GM18909 (cell line): ENCODE results near the gene ARSA.
"Not testable (repeated sequence)": the region's sequence is repeated elsewhere in the genome, so short reads cannot be mapped to it uniquely, and the experiment has no call there.

Experiments
- ATAC-seq: cut with Tn5 transposase; IDR thresholded peaks from one replicate; pipeline ENCODE4 v1.9.1; 2021; ENCODE audit warnings: mild to moderate bottlenecking; ENCODE audit not compliant: unreplicated experiment, poor library complexity

ARSA gene

DNA sequence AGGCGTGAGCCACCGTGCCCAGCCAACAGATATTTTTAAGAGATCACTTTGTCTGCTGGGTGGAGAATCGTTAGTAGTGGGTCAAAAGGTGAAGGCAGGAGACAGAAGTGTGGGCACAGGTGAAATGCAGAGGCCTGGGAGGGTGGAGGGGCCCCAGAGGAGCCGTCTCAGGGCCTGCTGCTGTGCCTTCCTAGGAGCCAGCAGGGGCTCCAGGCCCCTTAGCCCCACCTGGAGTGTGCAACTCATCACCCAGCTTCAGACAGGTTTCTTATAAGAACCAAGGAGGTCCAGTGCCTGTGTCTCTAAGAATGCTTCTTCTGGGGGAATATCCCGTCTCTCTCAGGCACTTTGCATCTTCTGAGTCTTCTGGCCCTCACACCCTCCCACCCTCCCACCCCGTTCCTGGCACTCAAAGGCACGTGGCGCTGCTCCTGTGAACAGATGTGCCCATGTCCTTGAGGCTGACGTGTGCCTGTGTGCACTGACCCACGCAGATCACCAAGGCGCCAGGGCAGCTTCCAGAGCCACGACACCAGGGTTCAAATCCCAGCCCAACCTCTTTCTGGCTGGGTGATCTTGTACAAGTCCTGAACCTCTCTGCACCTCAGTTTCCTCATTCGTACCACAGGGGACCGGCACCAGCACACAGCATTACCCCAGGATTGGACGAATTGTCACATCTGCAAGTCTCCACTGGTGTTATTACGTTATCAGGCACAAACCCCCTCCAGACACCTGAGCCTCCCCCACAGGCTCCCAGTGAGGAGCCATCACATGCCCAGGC lies 3.4 kb downstream of the ARSA start:
- no peak for ATAC-seq

DNA sequence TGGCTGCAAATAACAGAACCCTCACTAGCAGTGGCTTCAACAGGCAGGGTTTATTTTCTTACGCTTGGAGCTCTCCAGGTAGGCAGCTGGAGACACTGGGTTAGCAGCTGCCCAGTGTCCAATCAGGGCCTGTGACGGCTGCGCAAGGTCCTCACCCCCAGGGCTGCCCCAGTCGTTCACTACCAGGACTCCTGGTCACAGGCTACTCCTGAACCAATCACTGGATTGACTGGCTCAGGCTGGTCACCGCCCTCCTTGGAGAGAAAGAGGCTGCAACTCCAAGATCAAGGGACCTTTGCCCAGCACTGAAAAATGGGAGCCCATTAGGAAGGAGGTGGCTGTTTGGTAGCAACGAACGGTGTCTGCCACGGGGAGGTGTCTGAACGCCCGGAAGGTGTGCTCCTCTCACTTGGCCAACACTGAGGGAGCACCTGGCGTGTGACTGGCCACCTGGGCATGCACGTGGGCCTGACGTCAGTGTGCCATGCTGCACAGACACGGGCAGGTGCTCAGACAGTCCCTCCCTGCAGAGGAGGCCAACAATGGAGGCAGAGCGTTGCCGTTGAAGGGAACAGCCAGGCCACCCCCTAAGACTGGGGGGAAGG lies 5.1 kb downstream of the ARSA start:
- no peak for ATAC-seq

DNA sequence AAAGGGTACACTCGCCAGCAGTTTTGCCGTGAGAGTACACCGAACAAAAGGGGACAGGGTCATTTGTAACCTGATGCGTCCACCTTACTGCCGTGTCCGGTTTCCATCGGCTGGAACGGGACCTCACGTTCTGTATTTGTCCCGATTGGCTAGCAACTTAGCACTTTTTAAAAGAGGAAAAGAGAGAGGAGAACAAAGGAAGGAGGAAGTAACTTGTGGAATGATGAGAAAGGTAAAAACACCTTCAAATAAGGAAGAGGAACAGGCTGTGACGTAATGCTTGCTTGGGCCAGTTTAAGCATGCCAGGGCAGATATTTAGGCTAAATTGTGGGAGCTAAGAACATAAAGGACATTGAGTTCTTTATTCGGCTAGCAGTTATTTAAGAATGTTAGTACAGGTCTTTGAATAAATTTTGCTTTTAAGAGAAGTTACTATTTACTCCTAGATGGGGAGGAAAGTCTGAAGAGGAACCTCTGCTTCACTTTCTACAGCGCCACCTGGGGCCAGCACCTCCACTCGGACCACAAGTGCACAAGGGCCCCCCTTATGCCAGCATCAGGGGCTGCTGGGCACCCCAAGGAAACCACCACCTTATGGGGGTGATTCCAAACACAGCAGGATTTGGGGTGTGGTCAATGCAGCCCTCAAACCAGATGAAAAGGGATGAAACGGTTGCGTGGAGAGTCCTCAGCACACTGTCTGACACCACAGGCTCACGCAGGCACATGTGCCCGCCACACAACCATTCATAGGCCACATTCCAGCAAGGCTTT lies 5.8 kb downstream of the ARSA start:
- no peak for ATAC-seq

DNA sequence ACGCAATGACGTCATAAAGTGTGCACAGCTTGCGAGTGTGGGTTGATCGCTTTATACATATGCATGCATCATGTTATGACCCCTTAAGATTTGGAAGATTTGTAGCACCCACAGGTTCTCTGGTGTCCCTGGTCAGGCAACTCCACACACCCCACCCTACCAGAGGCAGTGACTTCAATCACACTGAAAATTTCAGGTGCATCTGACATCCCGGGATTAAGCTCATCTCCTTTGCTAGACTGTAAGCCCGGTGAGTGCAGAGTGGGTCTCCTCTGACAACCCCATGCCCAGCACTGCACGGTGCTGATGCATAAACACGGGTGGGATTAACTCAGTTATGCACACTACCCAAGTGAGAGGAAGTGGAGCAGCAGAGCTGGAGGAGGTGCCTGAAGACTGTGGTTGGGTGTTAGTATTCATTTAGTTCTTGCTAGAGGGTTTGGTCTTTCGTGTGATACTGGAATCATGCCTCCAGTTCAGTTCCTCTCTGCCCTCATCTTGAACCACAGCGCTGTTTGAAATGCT lies 6.5 kb downstream of the ARSA start:
- peak; percentile 43 for ATAC-seq

DNA sequence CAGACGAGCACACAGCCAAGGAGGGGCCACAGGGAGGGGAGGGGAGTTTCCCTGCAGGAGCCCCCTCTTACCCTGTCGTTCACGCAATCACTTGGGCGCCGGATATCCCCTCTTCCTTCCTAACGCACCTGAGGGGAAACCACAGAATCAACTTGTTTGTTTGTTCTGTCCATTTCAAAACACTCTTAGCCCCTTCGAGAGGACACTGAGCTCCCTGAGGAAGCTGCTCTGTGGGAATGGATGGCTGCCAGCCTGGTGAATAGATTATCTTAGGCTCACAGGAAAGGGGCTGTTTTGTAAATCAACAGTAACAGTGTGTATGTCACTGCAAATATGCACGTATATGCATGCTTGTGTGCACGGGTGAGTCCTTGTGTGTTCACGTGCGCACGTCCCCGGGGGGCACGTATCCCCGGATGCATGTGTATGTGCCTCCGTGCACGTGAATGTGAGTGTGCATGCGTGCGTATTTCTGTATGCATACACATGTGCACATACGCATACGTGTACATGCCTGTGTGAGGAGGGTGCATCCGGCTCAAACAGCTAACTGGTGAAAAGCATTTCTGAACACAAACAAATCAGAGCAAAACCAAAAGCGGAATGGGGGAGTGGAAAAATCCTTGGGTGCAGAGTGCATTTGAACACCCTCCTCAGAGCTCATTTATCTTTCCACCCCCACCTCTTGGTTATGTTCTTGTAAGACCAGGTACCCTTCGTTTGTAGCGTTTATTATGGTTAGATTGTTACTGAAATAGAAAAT lies 7.2 kb downstream of the ARSA start:
- ATAC-seq: peak; percentile 60

DNA sequence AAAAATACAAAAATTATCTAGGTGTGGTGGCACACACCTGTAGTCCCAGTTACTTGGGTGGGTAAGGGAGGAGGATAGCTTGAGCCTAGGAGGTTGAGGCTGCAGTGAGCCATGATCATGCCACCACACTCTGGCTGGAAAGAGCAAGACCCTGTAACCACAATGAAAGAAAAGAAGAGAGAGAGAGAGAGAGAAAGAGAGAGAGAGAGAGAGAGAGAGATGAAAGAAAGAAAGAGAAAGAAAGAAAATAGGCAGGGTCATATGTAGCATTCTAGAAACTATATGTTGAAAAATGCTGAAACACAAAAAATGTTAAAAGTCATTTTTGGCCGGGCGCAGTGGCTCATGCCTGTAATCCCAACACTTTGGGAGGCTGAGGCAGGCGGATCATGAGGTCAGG lies 13.7 kb downstream of the ARSA start:
- ATAC-seq: not testable (repeated sequence)

DNA sequence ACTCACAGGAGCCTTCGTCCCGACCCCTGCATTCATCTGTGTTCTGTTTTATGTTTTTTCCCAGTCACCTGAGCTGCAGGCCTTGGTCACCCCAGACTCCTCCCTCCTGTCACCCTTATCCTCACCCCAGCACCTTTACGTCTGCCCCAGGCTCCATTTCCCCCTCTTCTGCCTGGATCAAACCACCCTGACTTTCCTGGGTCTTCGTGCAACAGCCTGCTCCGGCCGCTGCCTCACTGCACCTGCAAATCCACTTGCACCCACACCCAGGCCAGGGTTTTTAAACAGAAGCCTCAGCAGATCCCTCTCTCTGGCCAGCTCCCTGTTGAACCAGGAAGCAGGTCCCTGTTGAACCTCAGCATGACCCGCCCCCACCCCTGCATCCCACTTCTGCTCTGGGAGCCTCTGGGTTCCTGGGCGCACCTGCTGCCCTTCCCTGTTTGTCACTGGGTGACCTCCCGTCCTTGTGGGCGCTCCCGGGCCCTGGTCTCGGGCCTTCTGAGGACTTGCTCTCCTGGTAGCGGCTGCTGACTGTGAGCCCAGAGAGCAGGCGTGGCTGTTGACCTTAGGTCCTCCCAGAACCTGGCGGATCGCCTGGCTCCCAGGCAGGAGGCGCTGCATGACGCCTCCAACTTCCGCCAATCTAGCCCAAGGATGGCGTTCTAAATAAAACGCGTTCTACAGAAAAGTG lies 14.5 kb downstream of the ARSA start:
- ATAC-seq: no peak

DNA sequence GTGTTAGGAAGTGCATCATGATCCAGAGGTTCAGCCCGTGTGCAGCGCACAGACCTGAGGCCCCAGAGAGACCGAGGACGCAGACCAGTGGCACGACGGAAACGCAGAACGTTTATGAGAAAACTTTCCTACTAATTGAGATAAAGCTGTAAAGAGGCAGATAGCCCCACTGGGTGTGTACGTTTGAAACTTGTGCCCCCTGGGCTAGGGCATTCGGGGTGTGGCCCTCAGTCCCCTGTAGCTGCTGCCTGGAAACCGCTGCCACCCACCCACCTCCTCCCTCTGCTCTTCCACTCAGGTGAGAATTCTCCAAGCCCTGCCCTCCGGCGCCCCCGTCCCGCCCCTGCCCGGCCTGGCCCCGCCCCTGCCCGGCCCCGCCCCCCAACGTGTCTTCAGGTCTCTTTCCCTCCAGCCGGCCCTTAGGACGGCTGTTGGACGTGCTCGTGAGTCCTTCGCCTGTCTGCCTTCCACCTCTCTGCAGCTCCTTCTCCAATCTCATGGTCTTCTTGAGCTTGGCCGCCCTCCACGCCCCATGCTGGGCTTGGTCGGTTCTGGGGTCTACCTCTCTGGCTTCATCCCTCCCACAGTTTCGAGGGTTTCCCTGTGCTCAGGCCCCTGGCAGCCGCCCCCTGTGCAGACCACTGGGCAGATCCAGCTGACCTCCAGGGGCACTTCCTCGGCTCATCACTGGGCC lies 15.3 kb downstream of the ARSA start:
- ATAC-seq: no peak

DNA sequence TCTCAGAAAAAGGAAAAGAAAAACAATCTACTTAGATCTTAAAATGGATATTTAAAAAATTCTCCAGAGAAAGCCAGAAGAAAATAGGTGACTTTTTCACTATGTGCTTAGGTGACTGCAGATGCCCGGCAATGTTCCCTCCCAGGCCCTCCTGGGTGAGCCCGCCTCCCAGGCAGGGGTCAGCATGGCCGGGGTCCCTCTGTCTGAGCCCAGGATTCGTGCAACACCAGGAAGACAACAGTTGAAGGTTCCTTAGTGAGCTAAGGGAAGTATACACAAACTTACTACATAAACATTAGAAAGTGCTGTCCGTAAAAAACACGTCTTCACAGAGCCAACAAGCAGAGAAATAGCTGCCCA lies 15.8 kb downstream of the ARSA start:
- no peak for ATAC-seq

DNA sequence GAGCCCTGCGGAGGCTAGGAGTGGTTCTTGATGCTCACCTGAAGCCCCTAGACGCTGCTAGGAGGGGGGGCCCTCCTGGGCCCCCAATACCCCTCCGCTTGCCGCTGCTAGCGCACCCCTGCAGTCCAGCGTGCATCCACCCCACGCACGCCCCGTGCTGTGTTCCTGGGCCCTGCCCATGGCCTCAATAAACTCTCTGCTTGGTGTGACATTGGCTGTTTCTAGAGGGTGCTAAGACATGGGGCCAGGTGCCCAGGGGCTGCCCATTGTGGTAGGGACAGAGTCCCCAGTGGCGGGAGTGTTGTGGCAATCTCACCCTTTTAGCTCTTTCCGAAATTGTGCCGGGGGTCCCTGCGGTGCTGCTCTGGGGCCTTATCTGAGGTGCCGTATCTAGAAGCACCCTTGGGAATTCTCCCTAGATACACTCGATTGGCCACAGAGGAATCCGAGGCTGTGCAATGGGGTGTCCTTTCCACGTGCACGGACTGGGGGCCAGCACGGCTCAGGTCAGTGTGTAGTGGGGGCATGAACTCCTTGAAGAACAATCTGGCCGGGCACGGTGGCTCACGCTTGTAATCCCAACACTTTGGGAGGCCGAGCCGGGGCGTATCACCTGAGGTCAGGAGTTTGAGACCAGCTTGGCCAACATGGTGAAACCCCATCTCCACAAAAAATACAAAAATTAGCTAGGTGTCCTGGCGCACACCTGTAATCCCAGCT lies 16.5 kb downstream of the ARSA start:
- no peak for ATAC-seq

DNA sequence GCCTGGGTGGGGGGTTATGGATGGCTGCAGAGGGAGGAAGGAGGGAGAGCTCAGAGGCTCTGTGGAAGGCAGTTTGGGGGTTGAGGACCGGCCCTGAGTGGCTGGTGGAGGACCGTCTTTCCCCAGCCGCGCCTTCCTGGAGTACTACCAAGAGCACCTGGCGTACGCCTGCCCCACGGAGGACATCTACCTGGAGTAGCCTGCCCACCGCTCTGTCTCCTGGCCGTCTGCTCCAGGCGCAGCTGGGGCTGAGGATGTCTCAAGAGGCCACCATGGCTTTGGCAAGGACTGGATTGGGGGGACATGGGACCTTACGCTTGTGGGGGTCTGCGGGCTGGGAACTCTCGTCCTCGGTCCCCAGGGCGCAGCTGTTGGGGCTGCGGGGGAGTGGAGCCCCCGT lies 17.4 kb downstream of the ARSA start:
- no peak for ATAC-seq

DNA sequence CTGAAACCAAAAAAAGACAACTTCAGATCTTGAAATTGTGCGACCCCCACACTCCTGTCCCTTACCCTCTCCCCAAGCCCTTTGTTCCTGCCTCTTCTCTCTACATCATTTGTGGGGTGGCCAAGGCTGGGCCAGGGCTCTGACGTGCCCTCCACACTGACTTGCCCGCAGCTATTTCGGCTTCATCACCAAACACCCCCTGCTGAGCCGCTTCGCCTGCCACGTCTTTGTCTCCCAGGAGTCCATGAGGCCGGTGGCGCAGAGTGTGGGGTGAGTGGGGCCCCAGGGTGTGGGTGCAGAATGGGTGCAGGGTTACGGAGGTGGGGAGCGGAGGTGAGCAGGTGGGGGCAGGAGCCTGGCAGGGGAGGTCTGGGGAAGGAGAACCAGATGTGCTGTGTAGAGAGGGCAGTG lies 17.9 kb downstream of the ARSA start:
- no peak for ATAC-seq

DNA sequence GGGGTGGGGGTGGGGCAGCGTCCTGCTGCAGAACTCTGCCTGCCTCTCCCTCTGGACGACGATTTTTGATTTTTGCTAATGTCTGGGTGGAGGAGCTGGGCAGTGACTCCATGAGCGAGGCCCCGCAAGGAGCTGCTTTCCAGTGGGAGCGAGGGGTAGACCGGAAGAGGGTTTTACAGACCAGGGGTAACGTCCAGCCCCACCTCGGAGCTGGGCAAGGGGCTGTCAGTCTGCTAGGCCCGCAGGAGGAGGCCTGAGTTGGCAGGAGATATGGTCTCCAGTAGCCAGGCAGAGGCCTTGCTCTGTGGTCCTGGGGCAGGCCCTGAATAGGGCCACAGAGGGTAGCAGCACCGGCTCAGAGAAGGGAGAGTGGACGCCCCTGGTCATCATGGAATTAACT lies 18.4 kb downstream of the ARSA start:
- ATAC-seq: no peak

DNA sequence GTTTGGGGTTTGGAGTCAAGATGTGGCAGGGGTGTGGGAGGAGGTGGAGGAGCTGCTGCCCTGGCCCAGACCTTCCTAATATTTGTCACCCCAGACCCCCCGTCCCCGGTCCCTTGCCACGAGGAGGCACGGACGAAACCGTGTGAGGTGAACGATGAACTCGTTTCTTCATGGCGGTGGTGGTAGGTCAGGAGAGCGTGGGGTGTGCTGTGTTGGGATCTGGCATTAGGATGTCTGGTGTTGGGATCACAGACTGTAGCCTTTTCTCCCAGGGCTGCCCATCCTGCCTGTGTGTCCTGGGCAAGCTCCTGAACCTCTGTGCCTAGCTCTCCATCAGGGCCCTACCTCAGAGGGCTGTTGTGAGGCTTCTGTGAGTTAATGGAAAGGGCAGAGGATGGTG lies 19.0 kb downstream of the ARSA start:
- ATAC-seq: no peak

DNA sequence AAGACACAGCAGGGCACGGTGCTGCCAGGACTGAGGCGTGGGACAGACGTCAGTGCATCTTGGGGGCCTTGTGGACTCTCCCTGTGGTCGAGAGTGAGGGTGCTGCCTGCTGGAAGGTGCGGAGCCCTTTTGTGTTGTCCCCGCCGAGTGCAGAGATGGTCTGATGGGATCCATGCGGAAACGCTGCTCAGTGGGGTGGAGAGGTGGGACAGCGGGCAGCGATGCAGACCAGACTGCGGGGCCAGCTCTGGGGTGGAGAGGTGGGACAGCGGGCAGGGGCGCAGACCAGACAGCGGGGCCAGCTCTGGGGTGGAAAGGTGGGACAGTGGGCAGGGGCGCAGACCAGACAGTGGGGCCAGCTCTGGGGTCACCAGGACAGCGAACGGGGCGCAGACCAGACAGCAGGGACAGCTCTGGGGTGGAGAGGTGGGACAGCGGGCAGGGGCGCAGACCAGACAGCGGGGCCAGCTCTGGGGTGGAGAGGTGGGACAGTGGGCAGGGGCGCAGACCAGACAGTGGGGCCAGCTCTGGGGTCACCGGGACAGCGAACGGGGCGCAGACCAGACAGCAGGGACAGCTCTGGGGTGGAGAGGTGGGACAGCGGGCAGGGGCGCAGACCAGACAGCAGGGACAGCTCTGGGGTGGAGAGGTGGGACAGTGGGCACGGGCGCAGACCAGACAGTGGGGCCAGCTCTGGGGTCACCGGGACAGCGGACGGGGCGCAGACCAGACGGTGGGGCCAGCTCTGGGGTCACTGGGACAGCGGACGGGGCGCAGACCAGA lies 19.7 kb downstream of the ARSA start:
- not testable (repeated sequence) for ATAC-seq

DNA sequence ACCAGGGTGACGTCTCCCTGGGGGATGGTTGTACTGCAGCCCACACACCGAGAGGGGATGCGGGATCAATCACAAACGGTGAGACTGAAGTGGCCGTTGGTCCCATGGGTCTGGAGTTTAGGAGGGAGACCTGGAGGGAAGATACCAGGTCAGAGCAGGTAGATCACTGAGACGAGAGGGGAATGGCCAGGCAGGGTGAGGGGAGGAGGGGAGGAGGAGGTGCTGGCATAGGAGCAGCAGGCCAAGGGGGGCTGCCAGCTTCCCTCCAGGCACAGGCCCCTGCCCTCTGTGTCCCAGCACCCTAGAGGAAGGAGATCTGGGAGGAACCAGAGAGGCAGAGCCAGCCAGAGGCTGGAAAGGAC lies 20.3 kb downstream of the ARSA start:
- ATAC-seq: no peak

DNA sequence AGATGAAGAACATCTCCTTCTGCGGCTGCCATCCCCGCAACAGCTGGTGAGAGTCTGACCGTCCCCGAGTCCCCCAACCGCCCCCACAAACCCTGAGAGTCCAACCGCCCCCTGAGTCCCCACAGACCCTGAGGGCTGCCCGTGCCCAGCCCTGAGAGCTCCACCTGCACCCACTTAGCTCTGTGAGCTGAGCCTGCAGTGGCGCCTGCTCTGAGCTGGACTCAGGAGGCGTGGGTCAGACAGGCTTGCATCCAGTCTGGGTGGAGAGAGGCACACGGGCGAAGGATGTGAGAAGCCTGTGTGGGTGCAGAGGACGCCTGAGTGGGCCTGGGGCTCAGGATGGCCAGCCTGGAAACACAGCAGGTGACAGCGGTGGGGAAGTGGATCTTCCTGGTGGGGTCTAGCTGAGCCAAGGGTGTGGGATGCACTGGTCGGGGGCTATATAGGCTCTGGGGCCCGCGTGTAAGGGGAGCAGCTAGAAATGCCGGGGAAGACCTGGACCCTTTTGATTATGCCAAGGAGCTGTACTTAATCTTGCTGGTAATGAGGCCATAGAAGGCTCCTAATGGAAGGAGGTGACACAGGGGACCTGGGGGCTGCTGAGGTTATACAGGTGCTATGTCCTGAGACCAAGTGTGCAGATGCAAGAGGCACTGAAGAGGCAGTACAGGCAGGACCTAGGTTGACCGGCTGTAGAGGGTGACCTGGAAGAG lies 20.9 kb downstream of the ARSA start:
- no peak for ATAC-seq
